ENCODE measurements around the gene CDC6.
"Not testable (repeated sequence)": the region's sequence is repeated elsewhere in the genome, so short reads cannot be mapped to it uniquely, and the experiment has no call there.

The CDC6 gene

DNA sequence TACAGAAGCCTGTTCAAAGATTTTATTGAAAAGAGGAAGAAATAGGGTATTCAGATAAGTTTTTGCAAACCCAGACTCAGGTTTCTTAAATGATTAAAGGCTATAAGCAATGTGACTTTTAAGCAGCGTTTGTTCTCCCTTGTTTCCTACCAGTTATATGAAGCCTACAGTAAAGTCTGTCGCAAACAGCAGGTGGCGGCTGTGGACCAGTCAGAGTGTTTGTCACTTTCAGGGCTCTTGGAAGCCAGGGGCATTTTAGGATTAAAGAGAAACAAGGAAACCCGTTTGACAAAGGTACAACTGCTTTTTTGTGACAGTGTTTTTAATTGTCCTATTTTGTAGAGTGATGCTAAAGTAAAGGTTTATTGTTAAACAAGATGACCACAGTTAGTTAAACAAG is 13.6 kb downstream of the CDC6 start:
- ATAC-seq = no peak
- Mint-ChIP-seq H3K4me1 (peaks cover 7% of the 10 kb centered on the region), H3K27me3 (no peaks in the 10 kb centered on the region), H3K36me3 (no peaks in the 10 kb centered on the region), H3K4me3 (no peak overlapping the region), H3K27ac (no peak overlapping the region), H3K9me3 (no peaks in the 10 kb centered on the region)

DNA sequence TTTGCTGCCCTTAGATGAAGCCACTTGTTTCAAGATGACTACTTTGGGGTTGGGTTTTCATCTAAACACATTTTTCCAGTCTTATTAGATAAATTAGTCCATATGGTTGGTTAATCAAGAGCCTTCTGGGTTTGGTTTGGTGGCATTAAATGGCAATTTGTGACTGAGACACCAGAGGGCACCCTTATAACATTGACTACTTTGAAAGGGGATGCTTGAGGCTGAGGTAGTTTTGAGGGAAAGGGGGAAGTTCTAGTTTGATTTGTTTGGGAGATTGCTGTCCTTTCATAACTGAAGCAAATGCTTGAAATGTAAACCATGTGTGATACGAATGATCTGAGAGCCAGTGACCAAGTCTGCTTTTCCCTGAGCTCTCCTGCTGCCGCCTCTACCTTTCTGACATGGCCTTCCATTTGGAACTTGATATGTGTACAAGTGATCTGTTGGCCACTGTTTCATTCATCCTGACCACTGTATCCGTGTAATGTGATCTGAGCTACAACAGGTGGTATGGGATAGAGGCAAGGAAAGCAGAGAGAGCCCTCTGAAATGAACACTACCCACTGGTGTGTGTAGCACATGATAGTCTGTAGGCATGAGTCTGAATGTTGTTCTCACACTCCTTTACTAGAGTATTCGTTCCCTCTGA is 15.5 kb downstream of the CDC6 start:
- no peaks in the 10 kb centered on the region for H3K36me3 Mint-ChIP-seq
- H3K27ac Mint-ChIP-seq = no peak overlapping the region
- no peaks in the 10 kb centered on the region for H3K27me3 Mint-ChIP-seq
- H3K9me3 Mint-ChIP-seq = no peaks in the 10 kb centered on the region
- H3K4me3 Mint-ChIP-seq = no peak overlapping the region
- peaks cover 7% of the 10 kb centered on the region for H3K4me1 Mint-ChIP-seq
- ATAC-seq = peak; percentile 72

DNA sequence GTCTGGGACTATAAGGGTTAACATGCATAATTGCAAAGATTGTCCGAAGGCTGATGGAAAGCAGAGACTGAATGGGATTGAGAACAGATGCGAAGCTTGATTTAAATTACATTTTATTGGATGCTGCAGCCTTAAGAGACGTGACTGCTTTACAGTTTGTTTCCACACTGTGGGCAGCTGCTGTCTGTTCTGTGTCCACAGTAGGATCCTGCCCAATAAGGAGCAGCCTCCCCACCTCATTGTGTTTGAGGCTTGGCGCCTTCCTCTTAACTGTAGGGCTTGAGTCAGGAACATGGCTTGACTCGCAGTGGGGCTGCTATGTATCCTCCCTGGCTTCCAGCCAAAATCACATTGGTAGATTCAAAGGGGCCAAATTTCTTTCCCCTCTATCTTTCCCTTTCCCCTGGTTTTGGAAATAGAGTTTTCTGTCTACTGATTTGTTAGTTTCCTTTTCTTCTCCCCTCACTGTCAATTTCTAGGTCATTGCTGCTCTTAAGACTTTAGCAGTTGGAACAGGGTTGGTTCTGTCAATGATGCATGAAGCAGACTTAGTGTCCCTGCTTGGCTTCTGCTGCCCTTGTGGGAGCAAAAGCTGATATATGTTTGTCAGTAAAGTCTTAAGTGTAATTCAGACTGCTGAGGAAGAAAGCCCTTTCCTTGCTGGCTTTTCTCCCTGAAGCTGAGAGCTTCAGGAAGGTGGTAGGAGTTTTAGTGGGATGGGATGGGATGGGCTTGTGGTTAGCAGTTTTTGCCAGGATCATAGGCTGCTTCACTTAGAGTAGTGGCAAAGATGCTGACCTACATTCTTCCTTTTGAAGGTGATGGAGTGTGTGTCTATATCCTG is 16.3 kb downstream of the CDC6 start:
- H3K27ac Mint-ChIP-seq = peak overlapping the region; percentile 7
- ATAC-seq = no peak
- no peaks in the 10 kb centered on the region for H3K36me3 Mint-ChIP-seq
- H3K4me3 Mint-ChIP-seq = no peak overlapping the region
- H3K27me3 Mint-ChIP-seq = no peaks in the 10 kb centered on the region
- peaks cover 7% of the 10 kb centered on the region for H3K4me1 Mint-ChIP-seq
- no peaks in the 10 kb centered on the region for H3K9me3 Mint-ChIP-seq

DNA sequence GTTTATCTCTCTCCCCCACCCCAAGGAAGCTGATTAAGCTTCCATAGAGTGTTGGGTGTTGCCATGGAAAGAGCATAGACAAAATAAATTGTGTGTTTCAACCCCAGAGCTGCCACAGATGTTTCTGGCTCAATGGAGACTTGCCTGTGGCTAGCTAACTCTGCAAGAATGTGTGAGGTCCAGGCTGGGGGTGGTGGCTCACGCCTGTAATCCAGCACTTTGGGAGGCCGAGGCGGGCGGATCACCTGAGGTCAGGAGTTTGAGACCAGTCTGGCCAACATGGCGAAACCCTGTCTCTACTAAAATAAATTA is 16.8 kb downstream of the CDC6 start:
- not testable (repeated sequence) for H3K4me3 Mint-ChIP-seq, H3K36me3 Mint-ChIP-seq, H3K4me1 Mint-ChIP-seq, H3K27me3 Mint-ChIP-seq, H3K9me3 Mint-ChIP-seq, ATAC-seq
- peak overlapping the region; percentile 7 for H3K27ac Mint-ChIP-seq

DNA sequence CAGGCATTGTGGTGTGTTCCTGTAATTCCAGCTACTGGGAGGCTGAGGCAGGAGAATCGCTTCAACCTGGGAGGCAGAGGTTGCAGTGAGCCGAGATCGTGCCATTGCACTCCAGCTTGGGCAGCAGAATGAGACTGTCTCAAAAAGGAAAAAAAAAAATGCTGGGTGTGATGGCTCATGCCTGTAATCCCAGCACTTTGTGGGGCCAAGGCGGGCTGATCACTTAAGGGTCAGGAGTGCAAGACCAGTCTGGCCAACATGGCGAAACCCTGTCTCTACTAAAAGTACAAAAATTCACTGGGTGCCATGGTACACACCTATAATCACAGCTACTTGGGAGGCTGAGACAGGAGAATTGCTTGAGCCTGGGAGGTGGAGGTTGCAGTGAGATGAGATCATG is 17.2 kb downstream of the CDC6 start:
- H3K9me3 Mint-ChIP-seq, H3K4me1 Mint-ChIP-seq, ATAC-seq, H3K27ac Mint-ChIP-seq, H3K27me3 Mint-ChIP-seq, H3K36me3 Mint-ChIP-seq, H3K4me3 Mint-ChIP-seq: not testable (repeated sequence)

DNA sequence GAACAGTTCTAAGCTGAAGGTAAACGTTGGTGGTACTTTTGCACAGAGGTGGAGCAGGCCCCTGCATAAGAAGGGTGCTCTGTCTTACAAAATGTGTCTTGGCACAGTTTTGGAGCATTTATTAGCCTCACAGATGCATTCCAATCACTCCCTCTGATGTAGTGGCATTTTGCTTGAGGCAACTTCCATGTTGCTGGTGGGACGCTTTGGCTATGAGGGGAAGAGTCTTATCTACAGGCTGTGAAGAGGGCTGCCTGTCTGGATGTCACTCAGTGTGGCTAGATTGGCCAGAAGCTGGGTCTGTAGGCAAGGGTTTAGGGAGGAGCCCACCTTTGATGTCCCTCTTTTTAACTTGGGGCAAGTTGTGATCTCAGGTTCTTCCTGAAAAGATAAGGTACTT is 18.7 kb downstream of the CDC6 start:
- peaks cover 7% of the 10 kb centered on the region for H3K4me1 Mint-ChIP-seq
- H3K36me3 Mint-ChIP-seq = no peaks in the 10 kb centered on the region

DNA sequence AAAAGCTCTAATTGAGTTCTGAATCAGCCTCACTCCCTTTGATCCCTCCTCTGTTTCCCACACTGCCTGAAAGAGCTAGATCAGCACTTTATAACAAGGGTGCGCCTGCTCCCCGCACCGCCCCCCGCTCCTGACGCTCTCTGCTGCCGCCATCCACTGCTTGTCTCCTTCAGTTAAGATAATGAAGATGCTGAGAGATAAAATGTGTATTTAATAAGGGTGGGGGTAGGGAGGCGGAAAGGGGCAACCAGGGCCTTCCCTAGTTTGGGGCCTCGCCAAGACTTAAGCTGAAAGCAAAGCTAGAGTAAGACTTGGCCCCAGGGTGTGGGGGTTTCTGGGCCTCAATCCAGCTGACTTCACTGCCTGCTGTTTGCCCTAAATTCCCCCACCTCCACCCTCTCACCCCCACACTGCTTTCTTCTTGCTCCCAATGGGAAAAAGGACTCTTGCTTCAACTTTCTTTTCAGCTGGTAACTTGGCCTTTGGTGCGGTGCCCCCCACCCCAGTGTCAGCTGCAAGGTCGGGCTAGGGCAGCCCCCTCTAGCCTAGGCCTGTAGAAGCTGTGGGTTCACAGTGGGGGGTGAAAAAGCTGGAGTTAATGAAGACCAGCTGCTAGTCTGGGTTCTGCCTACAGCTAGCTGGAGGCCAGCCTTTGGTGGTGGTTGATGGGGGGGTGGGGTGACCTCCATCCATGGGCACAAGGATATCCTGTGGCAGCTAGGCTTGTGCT is 19.5 kb downstream of the CDC6 start:
- Mint-ChIP-seq H3K9me3 (no peaks in the 10 kb centered on the region), H3K36me3 (no peaks in the 10 kb centered on the region), H3K4me1 (peaks cover 7% of the 10 kb centered on the region), H3K27me3 (no peaks in the 10 kb centered on the region), H3K4me3 (no peak overlapping the region), H3K27ac (no peak overlapping the region)
- no peak for ATAC-seq

More for the DNA sequence above, 18.7 kb downstream of the CDC6 start:
- no peak for ATAC-seq
- Mint-ChIP-seq H3K27me3 (no peaks in the 10 kb centered on the region), H3K27ac (no peak overlapping the region), H3K4me3 (no peak overlapping the region), H3K9me3 (no peaks in the 10 kb centered on the region)

DNA sequence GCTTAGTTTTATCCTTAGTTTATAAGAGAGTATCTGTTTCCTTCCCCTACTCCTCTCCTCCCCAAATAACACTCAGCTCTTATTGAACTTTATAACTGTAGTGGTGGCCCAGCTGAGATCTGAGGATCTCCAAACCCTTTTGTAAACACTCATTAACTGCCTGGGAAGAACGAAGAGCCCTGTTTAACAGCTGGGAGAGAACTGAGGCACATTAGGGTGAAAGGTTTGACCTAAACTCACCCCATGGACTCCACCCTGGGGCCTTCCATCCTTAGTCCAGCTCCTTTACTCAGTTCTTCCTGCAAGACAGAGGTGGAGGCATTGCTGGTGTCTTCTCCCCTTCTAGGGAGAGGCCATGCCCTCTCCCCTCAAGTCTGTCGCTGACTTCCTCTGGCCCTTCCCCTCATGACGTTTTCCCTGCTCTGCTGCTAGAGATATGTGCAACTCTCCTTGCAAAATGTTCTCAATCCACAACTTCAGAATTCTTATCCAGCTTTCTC is 20.1 kb downstream of the CDC6 start:
- Mint-ChIP-seq H3K27me3 (no peaks in the 10 kb centered on the region), H3K4me3 (no peak overlapping the region), H3K9me3 (no peaks in the 10 kb centered on the region), H3K27ac (no peak overlapping the region), H3K4me1 (peaks cover 7% of the 10 kb centered on the region), H3K36me3 (no peaks in the 10 kb centered on the region)
- ATAC-seq = no peak

DNA sequence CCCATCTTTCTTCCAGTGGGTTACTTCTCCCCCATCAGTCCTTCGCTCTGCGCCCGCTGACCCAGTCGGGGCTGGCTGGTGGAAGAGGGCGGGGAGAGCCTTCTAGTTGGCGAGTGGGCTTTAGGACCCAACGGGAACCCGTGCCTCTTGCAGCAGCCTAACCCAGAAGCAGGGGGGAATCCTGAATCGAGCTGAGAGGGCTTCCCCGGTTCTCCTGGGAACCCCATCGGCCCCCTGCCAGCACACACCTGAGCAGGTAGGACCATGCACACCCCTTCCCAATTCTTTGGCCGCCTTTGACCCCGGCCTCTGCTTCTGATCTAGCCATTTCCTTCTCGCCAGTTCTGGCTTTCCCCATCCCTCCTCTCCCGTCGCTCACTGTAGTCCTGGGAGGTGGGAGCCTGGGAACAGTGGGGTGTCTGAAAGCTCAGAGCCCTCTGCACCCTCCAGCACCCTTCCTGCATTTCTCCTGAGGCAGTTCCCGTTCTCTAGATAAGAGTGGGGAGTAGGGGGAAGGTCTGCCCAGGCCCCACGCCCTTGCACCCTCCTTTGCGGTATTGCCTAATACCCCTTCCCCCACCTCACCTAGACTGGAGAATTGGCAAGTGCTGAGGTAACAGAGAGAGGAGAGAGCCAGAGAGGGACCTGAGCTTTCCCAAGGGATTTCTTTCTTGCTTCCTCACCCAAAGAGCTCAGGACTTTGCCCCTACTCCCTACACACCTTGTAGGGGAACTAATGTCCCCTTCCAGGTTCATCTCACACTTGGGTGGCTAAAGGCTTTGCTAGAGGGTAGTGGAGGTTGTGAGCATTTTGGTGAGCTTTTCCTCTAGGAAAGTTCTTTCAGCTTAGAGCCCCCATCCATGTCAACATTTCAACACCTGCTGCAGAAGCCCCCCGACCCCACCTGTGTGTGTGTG is 21.6 kb downstream of the CDC6 start, which contains the start of gene RARA:
RARA (plus strand) TSS at position 150 of the 918 bp plus-strand sequence. CDS start 22,039 bp downstream, outside the sequence.
- Mint-ChIP-seq H3K4me3 (no peak within 1 kb of the TSS), H3K4me1 (no peaks in the 10 kb centered on the region)
- ATAC-seq = peak; percentile 68

DNA sequence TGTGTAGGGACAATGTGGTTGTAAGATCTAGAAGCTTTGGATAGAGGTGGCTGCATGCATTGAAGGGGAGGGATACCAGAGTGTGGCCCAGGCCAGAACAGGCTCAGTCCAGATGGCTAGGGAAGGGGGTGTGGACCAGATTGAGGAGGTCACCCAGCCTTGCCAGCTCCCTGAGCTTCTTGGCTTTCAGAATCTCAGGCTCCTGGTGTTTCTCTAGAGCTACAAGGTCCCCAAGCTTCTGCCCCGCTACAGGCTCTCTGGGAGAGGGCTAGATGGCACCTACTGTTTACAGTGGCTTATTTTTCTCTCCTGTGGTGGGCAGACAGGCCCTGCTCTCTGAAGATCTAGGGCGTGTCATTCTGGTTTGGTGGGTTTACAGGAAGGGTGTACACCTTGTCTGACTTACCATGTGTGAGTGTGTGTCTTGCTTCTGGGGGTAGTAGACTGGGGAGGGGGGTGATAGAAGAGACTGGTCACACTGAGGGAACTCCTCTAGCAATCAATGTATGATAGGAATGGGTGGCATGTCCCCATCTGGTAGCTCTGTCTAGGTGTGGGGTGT is 22.4 kb downstream of the CDC6 start:
- peak overlapping the region; percentile 5 for H3K27ac Mint-ChIP-seq

More for the DNA sequence above, 21.6 kb downstream of the CDC6 start, which contains the start of gene RARA:
- Mint-ChIP-seq H3K36me3 (no peaks in the 10 kb centered on the region), H3K27me3 (no peaks in the 10 kb centered on the region), H3K27ac (peak within 1 kb of the TSS; percentile 5), H3K9me3 (no peaks in the 10 kb centered on the region)

DNA sequence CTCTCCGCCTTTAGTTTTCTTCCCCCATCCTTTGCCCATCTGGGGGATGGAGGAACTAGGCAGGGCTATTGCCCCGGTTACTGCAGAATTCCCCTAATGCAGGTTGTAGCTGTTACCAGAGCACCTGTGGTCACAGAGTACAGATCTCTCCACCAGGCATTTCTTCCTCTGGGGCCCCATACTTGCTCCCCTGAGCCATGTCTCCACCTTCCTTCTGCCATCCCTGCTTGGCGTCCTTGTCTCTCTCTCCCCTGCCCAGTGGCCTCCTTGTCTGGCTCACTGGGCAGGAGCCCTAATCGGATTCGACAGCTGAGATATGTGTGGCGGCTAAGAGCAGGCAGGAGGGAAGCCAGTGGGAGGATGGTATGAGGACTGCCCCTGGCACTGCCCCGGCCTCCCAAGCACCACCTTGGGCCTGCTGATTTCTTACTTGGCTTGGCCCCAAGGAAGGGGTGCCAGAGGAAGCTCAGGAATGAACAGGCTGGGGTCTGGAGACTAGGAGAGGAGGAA is 23.3 kb downstream of the CDC6 start:
- Mint-ChIP-seq H3K4me1 (no peaks in the 10 kb centered on the region), H3K27me3 (no peaks in the 10 kb centered on the region), H3K27ac (peak overlapping the region; percentile 65), H3K4me3 (no peak overlapping the region), H3K36me3 (no peaks in the 10 kb centered on the region), H3K9me3 (no peaks in the 10 kb centered on the region)
- peak; percentile 54 for ATAC-seq

More for the DNA sequence above, 22.4 kb downstream of the CDC6 start:
- no peak overlapping the region for H3K4me3 Mint-ChIP-seq
- H3K4me1 Mint-ChIP-seq = no peaks in the 10 kb centered on the region
- no peak for ATAC-seq
- H3K36me3 Mint-ChIP-seq = no peaks in the 10 kb centered on the region
- H3K27me3 Mint-ChIP-seq = no peaks in the 10 kb centered on the region
- H3K9me3 Mint-ChIP-seq = no peaks in the 10 kb centered on the region

DNA sequence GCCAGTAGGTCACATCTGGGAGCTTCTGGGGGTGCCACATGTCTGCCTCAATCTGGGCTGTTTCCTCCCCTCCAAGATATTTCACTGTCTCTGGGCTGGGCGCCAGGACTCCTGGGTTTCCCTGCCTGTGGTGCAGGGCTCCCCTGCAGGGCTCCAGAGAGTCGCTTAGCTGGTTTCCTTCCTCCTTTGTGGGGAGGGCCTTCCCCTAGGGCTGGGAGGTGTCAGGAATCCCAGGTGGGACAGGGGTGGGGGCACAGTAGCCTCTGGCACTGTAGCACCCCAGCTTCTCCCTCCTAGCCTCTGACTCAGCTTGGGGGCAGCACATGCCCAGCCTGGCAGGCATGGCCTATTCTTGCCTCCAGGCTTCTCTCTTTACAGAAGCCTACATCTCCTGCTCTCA is 23.9 kb downstream of the CDC6 start:
- Mint-ChIP-seq H3K27ac (peak overlapping the region; percentile 65), H3K9me3 (no peaks in the 10 kb centered on the region)
- no peak for ATAC-seq

DNA sequence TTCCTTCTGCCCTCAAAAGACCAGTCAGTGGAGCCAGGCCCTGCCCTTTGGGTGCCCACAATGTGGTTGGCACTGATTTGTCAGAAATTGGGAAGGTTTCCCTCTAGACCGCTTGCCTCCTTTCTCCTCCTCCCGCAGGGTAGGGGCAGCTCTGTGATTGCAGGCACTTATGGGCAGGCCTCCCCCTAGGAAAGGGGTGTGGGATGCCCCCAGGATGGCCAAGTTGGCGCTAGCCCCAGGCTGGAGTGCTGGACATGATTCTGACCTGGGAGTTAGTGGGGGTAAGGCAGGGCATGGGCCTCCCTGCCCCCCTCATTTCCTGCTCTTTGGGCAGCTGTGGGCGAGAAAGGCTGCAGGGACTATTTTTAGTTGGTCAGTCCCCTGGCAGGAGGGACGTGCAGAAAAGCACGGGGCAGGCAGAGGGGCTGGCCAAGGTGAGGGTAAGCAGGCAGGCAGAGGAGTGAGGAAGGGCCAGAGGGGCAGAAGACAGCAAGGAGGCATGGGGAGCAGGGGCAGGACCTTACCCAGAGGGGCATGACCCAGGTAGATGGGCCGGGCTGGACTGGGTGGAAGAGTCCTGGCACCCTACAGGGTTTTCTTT is 24.6 kb downstream of the CDC6 start:
- Mint-ChIP-seq H3K9me3 (no peaks in the 10 kb centered on the region), H3K27ac (peak overlapping the region; percentile 65), H3K4me3 (no peak overlapping the region), H3K4me1 (peaks cover 3% of the 10 kb centered on the region), H3K36me3 (no peaks in the 10 kb centered on the region), H3K27me3 (no peaks in the 10 kb centered on the region)
- ATAC-seq = no peak

More for the DNA sequence above, 23.9 kb downstream of the CDC6 start:
- no peaks in the 10 kb centered on the region for H3K36me3 Mint-ChIP-seq
- H3K4me1 Mint-ChIP-seq = no peaks in the 10 kb centered on the region
- no peaks in the 10 kb centered on the region for H3K27me3 Mint-ChIP-seq
- no peak overlapping the region for H3K4me3 Mint-ChIP-seq
